Posterior cingulate gyrus (tissue), 11 donors: ENCODE measurements around the gene STAG1.
"Not testable (repeated sequence)": the region's sequence is repeated elsewhere in the genome, so short reads cannot be mapped to it uniquely, and the experiment has no call there.

Source experiments
- DNase-seq, 10 donors: peaks; one replicate each; pipeline versions ENCODE4 v3.0.0 to v3.0.0-alpha.2; 2020 to 2021; ENCODE audit warnings: mixed read lengths in 3 of 10
- intact Hi-C: fragments of 100-400 bp; cut with DNase I; formaldehyde crosslinking; loops from one replicate; pipeline ENCODE4 v1.15.1; 2023

Gene STAG1

DNA sequence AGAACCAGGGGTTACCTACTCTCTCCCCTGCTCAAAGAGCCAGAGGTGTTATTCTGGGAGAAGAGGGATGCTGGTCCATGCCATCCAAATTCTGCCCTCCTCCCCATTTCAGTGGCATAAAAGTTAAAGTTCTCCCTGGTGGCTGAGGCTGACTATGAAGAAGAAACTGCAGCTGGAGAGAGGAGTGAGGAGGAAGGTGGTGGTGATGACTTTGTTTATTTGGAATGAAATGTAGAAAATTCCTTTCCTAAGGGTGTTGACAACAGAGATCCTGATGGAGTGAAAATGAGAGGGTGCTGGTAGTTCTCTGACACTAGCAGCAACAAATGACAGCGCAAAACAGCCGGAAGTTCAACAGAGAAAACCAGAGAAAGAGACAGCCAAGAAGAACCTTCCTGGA, 401.6 kb downstream of the STAG1 start:
- intact Hi-C loops = no loop called here
- no peak for DNase-seq

DNA sequence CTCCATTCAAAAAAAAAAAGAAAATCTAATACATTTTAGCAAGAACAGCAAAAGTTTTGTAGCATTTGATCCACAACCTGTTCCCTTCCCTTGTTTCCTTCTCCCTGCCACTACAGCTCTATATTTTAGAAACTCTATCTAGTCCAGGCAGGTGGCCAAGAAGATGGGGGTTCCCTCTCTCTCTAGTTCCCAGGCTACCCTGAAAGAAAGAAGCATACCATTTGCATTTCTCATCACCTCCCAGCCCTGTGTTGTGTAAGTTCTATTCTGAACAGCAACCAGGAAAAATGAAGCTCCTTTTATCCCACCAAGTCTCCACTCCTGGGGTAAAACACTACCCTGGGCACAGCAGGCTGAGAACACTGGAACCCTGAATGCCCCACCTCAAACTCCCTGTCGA, 402.0 kb downstream of the STAG1 start:
- intact Hi-C loops = no loop called here
- no peak for DNase-seq

DNA sequence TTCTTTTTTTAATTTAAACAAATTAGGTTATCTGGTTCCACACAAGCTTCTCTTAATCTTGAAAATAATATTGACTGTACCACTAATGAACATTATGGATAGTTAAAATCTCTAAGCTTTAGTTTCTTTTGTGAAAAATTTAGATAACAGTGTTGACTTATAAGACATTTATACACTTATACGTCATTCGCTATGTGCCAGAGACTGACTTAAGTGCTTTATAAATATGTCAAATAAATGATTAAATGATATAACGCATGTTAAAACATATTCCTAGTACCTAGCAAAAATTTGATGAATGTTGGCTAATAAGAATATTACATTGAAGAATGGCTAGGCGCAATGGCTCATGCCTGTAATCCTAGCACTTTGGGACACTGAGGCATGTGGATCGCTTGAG, 405.7 kb downstream of the STAG1 start:
- no peak for DNase-seq
- intact Hi-C loops = no loop called here

DNA sequence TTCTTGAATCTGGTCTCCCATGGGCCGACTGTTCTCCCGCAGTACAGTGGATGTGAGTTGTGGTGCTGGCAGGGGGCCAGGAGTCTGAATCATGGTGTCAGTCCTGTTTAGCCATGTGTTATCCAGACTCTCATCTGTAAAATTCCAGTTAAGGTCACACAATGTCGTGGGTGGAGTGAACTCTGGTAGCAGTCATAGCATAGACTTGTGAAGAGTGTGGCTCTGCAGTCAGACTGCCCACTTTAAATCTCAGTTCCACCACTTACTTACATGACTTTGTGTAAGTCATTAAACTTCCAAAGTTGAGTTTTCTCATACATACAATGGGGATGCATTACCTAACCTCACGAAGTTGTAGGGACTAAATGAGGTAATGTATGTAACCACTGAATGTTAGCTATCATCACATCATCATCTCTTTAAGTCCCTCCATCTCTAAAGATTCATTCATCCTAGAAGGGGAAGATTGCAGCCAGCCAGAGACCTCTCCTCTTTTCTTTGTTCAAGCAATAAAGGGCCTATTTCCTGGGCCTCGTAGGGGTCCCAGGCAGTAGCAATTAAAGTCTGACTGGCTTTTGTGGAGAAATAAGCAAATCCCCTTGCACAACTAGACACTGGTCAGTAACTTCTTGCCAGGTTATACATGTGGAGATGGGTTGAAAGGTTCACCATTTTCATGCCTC, 408.2 kb downstream of the STAG1 start:
- DNase-seq = peak in 8 of 10 donors; percentile 25 to 90 (median 34)

DNA sequence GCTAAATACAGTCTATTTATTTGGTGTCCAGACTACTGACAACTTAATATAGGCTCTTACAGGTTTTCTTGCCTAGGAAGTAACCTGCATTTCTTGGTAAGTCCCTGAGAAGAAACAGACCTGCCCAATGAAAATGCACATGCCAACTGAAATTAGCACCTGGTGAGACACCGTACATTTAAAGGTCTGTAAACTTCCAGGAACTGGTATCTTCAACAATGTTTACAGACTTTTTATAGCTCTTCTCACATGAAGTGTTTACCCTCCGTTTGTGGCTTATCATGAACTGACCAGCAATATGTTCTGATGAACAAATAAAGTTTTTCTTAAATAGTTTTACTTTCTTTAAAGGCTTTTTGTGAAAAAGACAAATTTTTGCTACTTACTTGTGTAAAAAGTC, 408.7 kb downstream of the STAG1 start:
- intact Hi-C loops = no loop called here
- DNase-seq = no peak

More for the DNA sequence above, 408.2 kb downstream of the STAG1 start:
- intact Hi-C loops = no loop called here

DNA sequence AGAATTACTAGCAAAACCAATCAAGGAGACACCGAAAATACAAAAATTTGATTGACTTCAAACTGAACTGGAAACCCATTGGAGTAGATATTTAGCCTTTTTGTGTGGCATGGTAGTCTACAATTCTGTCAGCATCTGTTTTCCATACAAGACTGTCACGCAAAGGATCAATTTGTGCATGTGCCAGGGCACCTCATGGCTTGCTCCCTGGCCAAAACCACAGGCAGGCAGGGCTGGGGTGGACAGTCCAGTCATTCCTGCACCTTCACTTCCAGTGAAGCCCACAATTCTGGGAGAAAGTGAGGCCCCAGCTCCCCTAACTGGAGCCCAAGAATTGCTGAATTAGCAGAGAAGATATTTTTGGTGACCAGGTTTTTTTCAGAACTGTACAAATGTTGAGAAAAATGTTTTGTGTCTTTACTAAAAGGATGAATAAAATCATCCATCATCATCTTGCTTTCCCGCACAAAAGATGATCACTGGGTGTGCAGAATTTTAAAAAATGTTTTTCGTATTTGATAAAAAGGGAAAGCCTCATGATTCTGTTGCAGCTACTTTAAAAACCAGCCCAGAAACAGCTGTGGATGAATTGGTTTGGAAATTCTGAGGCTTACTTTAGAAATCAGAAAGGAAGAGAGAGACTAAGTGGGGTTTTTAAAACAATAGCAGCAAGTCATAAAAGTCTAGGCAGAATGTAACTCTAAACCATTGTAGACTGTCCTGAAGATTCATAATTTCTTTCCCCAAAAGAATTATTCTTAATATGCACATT, 415.7 kb downstream of the STAG1 start:
- no peak for DNase-seq
- intact Hi-C loops = no loop called here

DNA sequence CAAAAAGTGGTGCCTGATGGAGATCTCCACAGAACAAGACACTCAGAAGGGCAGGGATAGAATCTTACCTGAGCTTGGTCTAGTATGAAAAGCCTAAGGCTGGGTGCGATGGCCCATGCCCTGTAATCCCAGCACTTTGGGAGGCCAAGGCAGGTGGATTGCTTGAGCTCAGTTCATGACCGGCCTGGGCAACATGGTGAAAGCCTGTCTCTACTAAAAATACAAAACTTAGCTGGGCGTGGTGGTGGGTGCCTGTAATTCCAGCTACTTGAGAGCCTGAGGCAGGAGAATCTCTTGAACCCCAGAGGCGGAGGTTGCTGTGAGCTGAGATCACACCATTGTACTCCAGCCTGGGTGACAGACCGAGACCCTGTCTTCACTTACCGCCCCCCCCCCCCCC, 417.5 kb downstream of the STAG1 start:
- not testable (repeated sequence) for DNase-seq

DNA sequence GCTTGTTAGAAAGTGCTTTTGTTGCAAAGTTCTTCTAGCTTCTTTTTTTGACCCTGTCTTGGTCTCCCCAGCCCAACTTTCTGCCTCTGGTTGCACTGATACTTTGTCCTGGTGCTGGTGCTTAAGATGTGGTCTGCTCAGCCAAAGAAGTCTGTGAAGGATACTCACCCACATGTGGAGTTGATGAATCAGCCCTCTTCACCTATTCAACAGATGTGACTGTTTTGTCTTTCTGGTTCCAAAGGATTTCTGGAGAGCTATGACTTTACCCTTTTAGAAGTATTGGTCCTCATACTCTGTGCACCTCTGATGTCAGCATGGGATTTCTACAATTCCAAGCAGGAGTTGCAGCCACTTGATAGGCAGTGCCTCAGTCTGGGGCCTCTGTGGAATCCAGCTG, 418.0 kb downstream of the STAG1 start:
- intact Hi-C loops = no loop called here
- DNase-seq = no peak

More for the DNA sequence above, 417.5 kb downstream of the STAG1 start:
- intact Hi-C loops = not testable (repeated sequence)

DNA sequence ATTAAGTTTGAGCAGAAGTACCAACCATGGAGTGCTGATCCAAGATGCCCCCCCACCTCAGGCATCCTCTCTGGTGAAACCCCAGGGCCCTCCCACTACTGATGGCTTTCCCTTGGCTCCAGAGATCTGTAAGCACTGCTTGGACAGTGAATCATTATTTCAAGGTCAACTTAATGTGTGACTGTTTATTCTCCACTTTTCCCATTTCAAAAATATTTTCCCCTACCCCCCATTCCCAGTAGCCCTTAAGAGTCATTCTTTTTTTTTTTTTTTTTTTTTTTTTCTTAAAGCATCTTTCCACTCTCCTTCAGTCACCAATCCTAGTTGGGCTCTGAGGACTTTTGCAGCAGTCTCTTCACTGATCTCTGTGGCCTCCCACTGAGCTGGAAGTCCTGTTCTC, 419.4 kb downstream of the STAG1 start:
- intact Hi-C loops = no loop called here
- no peak for DNase-seq

DNA sequence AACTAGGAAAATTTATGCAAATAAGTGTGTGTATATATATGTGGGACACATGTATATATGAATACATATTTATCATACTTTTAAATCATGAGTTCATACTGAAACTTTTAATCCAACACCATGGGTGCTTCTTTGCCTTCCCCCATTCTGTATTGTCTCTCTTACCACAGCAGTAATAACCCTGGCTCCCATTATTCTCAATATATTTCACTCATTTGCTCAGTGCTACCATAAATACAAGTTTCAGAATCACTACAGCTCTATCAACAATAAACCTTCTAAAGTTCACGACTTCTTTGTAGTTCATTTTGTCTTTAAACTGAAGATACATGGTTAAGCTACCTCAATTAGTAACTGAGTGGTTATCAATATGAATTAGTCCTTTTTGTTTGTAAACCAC, 419.9 kb downstream of the STAG1 start:
- intact Hi-C loops = no loop called here
- no peak for DNase-seq

DNA sequence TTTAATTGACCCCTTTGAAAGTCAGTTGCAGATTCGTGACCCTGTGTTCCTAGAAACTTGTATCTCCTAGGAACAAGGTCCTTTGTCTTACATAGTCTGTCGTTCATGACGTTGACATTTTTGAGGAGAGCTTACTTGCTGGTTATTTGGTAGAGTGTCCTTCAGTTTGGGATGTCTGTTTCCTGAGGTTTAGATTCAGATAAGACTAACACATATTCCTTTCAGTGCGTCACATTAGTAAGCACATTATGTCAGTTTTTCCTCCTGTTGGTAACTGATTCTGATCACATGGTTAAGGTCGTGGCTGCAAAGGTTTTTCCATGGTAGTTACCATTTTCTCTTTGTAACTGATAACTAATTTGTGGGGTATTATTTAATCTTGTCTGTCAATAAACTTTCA, 421.3 kb downstream of the STAG1 start:
- no peak for DNase-seq
- intact Hi-C loops = no loop called here

DNA sequence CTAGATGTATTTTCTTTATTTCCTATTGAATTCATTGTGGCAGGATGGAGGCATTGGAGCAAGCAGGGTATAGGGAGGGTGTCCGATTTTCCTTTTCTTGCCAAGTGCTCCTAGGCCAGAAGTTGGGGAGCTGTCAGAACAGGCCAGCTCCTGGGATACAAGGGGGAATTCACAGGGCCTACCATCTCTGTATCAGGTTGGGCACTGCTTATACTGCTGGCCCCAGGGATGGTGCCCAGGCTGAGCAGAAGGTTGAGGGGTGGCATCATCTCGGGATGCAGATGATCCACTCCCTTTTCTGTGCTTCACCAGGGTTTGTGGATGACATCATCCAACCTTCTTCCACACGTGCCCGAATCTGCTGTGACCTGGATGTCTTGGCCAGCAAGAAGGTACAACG, 422.6 kb downstream of the STAG1 start:
- no peak for DNase-seq
- intact Hi-C loops = no loop called here

DNA sequence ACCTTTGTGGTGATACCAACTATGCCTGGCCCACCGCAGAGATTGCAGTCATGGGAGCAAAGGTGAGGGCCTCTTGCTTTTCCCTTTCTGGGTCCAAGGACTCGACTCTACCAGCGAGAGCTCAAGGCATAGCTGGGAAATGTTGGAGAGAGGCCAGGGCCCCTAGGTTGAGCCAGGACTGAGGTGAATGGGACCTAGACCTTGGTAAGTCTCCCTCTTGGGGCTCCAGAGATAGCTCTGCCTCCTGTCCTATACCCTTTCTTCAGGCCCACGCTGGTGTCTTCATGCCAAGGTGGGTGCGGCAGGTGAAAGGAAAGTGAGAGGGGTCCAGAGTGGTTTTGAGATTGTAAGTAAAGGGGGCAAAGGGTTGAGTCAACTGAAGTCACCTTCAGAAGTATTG, 424.5 kb downstream of the STAG1 start:
- intact Hi-C loops = no loop called here
- no peak for DNase-seq

DNA sequence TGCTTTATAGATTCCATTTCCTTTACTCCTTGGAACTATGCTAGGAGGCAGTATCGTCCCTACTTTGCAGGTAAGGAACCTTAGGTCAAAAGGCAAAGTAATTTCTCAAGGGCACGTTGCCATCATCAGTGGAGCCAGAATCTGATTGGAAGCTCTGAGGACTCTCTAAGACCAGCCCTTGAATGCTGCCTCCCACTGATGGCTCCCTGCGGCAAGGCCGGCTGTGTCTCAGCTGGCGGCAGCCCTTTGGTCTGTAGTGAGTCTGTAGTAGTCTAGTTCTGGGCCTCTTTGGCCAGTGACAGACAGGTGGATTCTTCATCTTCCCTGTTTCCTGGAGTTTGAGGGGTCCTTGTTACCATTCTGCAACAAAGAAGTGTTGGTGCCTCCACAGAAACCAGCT, 425.9 kb downstream of the STAG1 start:
- DNase-seq = no peak
- intact Hi-C loops = no loop called here

DNA sequence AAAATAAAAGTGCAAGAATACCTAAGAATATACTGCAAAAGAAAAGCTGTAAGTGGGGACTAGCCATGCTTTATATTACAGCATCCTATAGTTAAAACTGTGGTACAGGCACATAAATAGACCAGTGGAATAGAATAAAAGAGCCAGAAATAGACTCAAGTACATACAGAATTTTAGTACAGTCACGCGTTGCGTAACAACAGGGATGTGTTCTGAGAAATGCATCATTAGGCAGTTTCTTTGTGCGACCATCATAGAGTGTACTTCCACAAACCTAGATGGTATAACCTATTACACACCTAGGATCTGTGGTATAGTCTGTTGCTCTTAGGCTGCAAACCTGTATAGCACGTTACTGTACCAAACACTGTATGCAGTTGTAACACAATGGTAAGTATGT, 440.2 kb downstream of the STAG1 start:
- intact Hi-C loops = no loop called here
- DNase-seq = no peak

DNA sequence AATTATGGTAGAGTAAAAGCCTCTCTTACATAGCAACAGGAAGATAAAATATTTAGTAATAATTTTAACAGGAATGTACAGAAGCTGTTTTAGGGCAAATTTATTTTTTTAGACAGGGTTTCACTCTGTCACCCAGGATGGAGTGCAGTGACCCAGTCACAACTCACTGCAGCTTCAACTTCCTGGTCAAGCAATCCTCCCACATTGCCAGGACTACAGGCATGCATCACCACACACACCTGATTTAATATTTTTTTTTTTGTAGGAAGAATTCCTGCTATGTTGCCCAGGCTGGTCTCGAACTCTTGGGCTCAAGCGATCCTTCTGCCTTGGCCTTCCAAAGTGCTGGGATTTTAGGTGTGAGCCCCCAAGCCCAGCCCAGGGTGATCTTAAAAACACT, 440.9 kb downstream of the STAG1 start:
- DNase-seq = no peak
- intact Hi-C loops = no loop called here

DNA sequence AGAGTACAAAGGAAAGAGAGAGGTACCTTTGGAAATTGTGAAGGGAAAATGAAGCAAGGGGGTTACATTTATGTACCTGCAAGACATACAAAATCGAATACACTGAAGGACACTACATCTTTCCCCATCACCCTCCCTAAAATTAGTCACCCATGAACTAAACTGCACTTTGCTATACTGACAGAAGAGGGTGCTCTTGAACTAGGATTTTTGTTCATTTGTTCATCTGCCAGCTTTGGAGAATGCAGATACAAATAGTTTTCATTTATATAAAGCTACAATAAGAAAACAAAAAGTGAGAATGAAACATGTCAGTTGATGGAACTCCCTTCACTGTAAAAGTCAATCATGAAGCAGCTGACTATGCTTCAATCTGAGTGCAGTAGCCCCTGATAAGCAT, 446.3 kb downstream of the STAG1 start:
- intact Hi-C loops = no loop called here

DNA sequence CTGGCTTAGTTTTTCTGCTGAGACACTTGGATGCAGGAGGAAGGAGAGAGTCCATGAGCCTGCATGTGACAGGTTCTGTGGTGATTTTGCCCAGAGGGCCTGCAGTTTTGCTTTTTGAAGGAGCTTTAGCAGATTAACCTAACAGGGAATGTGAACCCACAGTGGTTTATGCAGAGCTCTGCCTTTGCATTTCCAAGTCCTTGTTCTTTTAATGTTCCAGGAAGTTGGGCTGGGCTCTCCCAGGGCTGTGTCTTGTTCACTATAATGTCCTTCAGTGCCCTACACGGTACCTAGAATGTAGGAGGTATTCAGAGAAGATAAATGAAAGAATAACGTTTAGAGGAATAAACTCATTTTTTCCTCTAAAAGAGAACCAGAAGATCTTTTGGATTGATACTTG, 451.7 kb downstream of the STAG1 start:
- intact Hi-C loops = no loop called here

More for the DNA sequence above, 446.3 kb downstream of the STAG1 start:
- DNase-seq = no peak

DNA sequence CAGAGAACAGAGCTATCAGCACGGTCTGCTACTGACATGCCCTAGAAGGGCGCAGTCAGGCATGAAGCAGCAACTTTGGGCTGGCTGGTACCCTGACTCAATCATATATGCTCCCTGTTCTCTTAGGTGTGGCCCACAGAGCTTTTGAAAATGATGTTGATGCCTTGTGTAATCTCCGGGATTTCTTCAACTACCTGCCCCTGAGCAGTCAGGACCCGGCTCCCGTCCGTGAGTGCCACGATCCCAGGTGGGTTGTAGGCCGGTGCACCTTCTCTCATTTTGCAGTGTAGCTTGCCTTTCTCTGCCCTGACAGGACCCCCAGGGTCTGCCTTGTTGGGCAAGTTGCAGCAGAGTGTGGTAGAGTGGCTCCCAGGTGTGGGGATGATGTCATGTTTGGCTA, 454.4 kb downstream of the STAG1 start:
- no peak for DNase-seq
- intact Hi-C loops = no loop called here

More for the DNA sequence above, 451.7 kb downstream of the STAG1 start:
- DNase-seq = no peak

DNA sequence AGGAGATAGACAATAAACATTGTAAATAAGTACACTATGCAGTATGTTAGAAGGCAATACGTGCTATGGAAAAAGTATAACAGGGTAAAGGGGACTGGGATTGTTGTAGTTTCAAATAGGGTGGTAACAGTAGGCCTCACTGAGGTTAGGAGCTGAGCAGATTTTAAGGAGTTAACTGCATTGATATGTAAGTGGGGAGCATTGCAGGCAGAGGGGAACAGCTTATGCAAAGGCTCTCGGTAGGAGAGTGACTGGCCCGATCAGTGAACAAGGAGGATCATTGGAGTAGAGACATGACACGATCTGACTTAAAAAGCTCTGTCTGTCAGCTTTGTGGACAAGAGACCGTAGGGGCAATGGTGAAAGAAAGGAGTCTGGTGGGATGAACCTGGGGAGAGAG, 455.2 kb downstream of the STAG1 start:
- DNase-seq = no peak
- intact Hi-C loops = no loop called here

DNA sequence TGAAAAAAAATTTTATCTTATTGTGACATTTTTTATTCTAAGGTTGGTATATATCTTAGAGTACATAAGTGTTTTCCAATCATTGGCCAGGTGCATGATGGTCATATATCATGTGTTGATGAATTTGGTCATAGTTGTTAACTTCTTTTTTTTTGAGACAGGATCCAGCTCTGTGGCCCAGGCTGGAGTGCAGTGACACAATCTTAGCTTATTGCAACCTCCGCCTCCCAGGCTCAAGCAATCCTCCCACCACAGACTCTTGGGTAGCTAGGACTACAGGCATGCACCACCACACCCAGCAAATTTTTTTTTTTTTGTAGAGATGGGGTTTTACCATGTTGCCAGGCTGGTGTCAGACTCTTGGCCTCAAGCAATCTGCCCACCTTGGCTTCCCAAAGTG, 458.0 kb downstream of the STAG1 start:
- intact Hi-C loops = no loop called here

DNA sequence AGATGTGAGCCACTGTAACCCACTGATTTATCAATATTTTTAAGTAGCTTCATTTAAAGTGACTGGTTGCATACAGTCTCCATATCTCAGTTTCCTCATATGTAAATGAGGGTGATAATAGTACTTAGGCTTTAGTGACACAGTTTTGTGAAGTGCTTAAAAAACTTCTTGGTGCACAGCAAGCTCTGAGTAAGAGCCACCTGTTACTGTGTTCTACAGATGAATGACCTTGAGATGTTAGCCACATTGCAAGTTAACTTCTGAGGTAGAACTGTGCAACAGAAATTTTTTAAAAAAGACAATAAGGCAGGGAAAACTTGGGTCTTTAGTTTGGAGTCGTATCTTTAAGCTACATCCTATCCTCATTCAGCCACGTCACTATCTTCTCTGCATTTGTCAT, 458.9 kb downstream of the STAG1 start:
- intact Hi-C loops = no loop called here
- DNase-seq = no peak

More for the DNA sequence above, 458.0 kb downstream of the STAG1 start:
- DNase-seq = no peak
